Endothelial cell of umbilical vein (primary cell): ENCODE measurements around the gene HAND2.

Experiments used
- JUN ChIP-seq: IDR thresholded peaks from 2 replicates; pipeline ENCODE4 v1.6.1; 2011; ENCODE audit warnings: borderline replicate concordance, low read depth; ENCODE audit not compliant: insufficient read length, insufficient read depth
- MYC ChIP-seq: IDR thresholded peaks from one replicate; pipeline ENCODE4 v1.6.1; 2011; ENCODE audit warnings: mild to moderate bottlenecking, low read depth, low read length
- POLR2A ChIP-seq: IDR thresholded peaks from 2 replicates; pipeline ENCODE4 v1.6.1; 2012; ENCODE audit warnings: low read depth, mild to moderate bottlenecking, control low read depth, low read length
- POLR2AphosphoS5 ChIP-seq: IDR thresholded peaks from 2 replicates; pipeline ENCODE4 v1.6.1; 2012; ENCODE audit warnings: low read depth, mild to moderate bottlenecking, control low read depth, low read length, moderate library complexity; ENCODE audit not compliant: insufficient read depth
- TF ChIP-seq, protein P1 (sequence below), 2 donors: IDR thresholded peaks; 1 replicate in 1 of 2; 2 replicates in 1 of 2; pipeline ENCODE4 v1.5.1; 2011; ENCODE audit warnings: low read length in 2 of 2, mild to moderate bottlenecking in 2 of 2, moderate library complexity in 2 of 2, control low read depth in 1 of 2, inconsistent platforms in 1 of 2, low read depth in 1 of 2; ENCODE audit not compliant: insufficient read depth in 1 of 2; ENCODE audit errors: extremely low read depth in 1 of 2
- TF ChIP-seq, protein P2 (sequence below): IDR thresholded peaks from 2 replicates; pipeline ENCODE4 v1.6.1; 2011; ENCODE audit not compliant: insufficient read depth, insufficient read length

DNA sequence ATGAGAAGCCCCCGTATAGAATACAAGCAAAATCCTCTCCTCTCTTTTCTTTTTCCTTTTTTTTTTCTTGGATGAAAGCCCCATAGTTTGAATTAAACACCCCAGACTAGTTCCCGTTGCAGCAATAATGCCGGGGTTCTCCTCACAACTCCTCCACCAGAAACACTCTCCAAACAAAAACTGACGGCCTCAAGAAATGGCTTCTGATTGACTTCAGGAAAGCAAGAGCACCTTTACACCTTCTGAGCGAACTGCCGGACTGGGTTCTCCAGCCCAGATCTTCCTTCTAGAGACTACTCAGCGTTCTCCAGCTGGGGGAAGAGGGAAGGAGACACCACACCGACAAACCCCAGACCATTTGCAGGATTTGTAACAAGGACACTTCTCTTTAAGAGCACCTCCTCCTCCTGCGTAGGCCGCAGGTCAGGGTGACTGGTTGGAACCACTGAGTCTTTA, 4.0 kb downstream of the HAND2 start:
- TF ChIP-seq, protein P1, sequence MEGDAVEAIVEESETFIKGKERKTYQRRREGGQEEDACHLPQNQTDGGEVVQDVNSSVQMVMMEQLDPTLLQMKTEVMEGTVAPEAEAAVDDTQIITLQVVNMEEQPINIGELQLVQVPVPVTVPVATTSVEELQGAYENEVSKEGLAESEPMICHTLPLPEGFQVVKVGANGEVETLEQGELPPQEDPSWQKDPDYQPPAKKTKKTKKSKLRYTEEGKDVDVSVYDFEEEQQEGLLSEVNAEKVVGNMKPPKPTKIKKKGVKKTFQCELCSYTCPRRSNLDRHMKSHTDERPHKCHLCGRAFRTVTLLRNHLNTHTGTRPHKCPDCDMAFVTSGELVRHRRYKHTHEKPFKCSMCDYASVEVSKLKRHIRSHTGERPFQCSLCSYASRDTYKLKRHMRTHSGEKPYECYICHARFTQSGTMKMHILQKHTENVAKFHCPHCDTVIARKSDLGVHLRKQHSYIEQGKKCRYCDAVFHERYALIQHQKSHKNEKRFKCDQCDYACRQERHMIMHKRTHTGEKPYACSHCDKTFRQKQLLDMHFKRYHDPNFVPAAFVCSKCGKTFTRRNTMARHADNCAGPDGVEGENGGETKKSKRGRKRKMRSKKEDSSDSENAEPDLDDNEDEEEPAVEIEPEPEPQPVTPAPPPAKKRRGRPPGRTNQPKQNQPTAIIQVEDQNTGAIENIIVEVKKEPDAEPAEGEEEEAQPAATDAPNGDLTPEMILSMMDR (IDR thresholded peaks at IDR 0.05; ENCODE audit: extremely low read depth in 1 of 2, insufficient read depth in 1 of 2, low read depth in 1 of 2, low read length in 2 of 2): no peak
- TF ChIP-seq POLR2AphosphoS5 (no peak), POLR2A (no peak), JUN (no peak), MYC (no peak)
- TF ChIP-seq, protein P2, sequence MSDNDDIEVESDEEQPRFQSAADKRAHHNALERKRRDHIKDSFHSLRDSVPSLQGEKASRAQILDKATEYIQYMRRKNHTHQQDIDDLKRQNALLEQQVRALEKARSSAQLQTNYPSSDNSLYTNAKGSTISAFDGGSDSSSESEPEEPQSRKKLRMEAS: no peak
